ENCODE measurements around the gene ZSCAN22. TPM values are rescaled to one million over a fixed set of nuclear protein-coding genes. Genes with fewer than 3 reads are reported as not detected.

ZSCAN22 gene
- polyA plus RNA-seq, 1 donor from 2014 or later, result 1.6 TPM

DNA sequence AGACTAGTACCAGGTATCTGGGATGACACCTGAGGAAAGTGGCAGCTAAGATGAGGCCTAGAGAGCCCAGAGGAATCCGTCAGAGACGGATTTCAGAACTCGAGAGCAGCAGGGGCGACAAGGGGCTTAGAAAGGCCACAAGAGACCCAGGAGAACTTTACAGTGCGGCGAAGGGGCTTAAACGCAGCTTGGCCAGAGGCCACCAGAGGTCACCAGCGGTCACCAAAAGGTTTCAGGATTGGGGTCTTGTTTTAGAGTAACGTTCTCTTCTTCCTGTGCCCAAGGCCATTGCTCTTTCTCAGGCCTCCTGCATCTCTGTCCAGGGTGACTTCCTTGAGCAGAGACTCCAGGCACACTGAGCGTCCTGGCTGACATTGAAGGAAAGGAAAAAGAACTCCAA lies 2.2 kb downstream of the ZSCAN22 start:
- no peak overlapping the region for H3K27ac ChIP-seq (ENCODE audit: low read length)
- H4K20me1 ChIP-seq (ENCODE audit: insufficient read depth), result no peaks in the 10 kb centered on the region
- no peaks in the 10 kb centered on the region for H3F3A ChIP-seq (ENCODE audit: insufficient read depth, low read length, poor library complexity, severe bottlenecking)
- H3K4me3 ChIP-seq (ENCODE audit: low read length), result peak overlapping the region; percentile 77
- no peak overlapping the region for H3K4me2 ChIP-seq (ENCODE audit: low read length)
- no peaks in the 10 kb centered on the region for H3K27me3 ChIP-seq (ENCODE audit: insufficient read depth, low read depth, low read length)
- H3K9me2 ChIP-seq (ENCODE audit: insufficient read depth, low read length), result no peaks in the 10 kb centered on the region
- TF ChIP-seq EZH2 (IDR thresholded peaks at IDR 0.05; ENCODE audit: borderline replicate concordance, insufficient read depth, low read length, poor library complexity, severe bottlenecking) (no peak), RAD21 (conservative IDR thresholded peaks at IDR 0.05) (peak; percentile 53), SMC3 (conservative IDR thresholded peaks at IDR 0.05; ENCODE audit: poor library complexity) (peak; percentile 57)
- TF ChIP-seq, protein P1, sequence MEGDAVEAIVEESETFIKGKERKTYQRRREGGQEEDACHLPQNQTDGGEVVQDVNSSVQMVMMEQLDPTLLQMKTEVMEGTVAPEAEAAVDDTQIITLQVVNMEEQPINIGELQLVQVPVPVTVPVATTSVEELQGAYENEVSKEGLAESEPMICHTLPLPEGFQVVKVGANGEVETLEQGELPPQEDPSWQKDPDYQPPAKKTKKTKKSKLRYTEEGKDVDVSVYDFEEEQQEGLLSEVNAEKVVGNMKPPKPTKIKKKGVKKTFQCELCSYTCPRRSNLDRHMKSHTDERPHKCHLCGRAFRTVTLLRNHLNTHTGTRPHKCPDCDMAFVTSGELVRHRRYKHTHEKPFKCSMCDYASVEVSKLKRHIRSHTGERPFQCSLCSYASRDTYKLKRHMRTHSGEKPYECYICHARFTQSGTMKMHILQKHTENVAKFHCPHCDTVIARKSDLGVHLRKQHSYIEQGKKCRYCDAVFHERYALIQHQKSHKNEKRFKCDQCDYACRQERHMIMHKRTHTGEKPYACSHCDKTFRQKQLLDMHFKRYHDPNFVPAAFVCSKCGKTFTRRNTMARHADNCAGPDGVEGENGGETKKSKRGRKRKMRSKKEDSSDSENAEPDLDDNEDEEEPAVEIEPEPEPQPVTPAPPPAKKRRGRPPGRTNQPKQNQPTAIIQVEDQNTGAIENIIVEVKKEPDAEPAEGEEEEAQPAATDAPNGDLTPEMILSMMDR (IDR thresholded peaks at IDR 0.05; ENCODE audit: poor library complexity, severe bottlenecking), result peak; percentile 49
- peaks cover 32% of the 10 kb centered on the region for H3K79me2 ChIP-seq (replicated peaks; ENCODE audit: insufficient read depth, low read length)
- H3K9ac ChIP-seq (ENCODE audit: low read length), result no peak overlapping the region
- no peaks in the 10 kb centered on the region for H3K9me3 ChIP-seq (ENCODE audit: low read length)
- H3K36me3 ChIP-seq (ENCODE audit: insufficient read depth, low read length), result no peaks in the 10 kb centered on the region
- no peak overlapping the region for H2AFZ ChIP-seq (ENCODE audit: low read depth, low read length)

GRCh38 chr19:58330458-58330857 lies 3.7 kb downstream of the ZSCAN22 start:
- Histone ChIP-seq H2AFZ (ENCODE audit: low read depth, low read length) (no peak overlapping the region), H3K27ac (ENCODE audit: low read length) (no peak overlapping the region), H3K4me2 (ENCODE audit: low read length) (no peak overlapping the region)

More at GRCh38 chr19:58330458-58330857, 3.7 kb downstream of the ZSCAN22 start:
- Histone ChIP-seq H3K4me3 (ENCODE audit: low read length) (no peak overlapping the region), H3K9me2 (ENCODE audit: insufficient read depth, low read length) (no peaks in the 10 kb centered on the region), H3K9ac (ENCODE audit: low read length) (no peak overlapping the region), H3F3A (ENCODE audit: insufficient read depth, low read length, poor library complexity, severe bottlenecking) (no peaks in the 10 kb centered on the region), H3K27me3 (ENCODE audit: insufficient read depth, low read depth, low read length) (no peaks in the 10 kb centered on the region), H4K20me1 (ENCODE audit: insufficient read depth) (no peaks in the 10 kb centered on the region), H3K79me2 (replicated peaks; ENCODE audit: insufficient read depth, low read length) (peaks cover 18% of the 10 kb centered on the region), H3K36me3 (ENCODE audit: insufficient read depth, low read length) (no peaks in the 10 kb centered on the region), H3K9me3 (ENCODE audit: low read length) (no peaks in the 10 kb centered on the region)
- TF ChIP-seq EZH2 (IDR thresholded peaks at IDR 0.05; ENCODE audit: borderline replicate concordance, insufficient read depth, low read length, poor library complexity, severe bottlenecking), result no peak
- TF ChIP-seq REST (IDR thresholded peaks at IDR 0.05; ENCODE audit: borderline replicate concordance), result no peak
- TF ChIP-seq, protein P1 (IDR thresholded peaks at IDR 0.05; ENCODE audit: poor library complexity, severe bottlenecking), result no peak
- no peak for TF ChIP-seq RAD21 (conservative IDR thresholded peaks at IDR 0.05)
- TF ChIP-seq SMC3 (conservative IDR thresholded peaks at IDR 0.05; ENCODE audit: poor library complexity), result no peak
- TF ChIP-seq TAF1 (IDR thresholded peaks at IDR 0.05; ENCODE audit: low read depth), result no peak
- TF ChIP-seq POLR2AphosphoS5 (IDR thresholded peaks at IDR 0.05), result no peak
- TF ChIP-seq EP300 (conservative IDR thresholded peaks at IDR 0.05; ENCODE audit: poor library complexity, severe bottlenecking), result no peak
- no peak for TF ChIP-seq MXI1 (conservative IDR thresholded peaks at IDR 0.05; ENCODE audit: poor library complexity, severe bottlenecking)

All from neural cell (in vitro differentiated cells).